ENCODE data around the gene ANO7.

ANO7 gene

GRCh38 chr2:241157841-241158545, 30.5 kb upstream of the ANO7 start:
- DNase-seq (ENCODE audit: low spot score): no peak

DNA sequence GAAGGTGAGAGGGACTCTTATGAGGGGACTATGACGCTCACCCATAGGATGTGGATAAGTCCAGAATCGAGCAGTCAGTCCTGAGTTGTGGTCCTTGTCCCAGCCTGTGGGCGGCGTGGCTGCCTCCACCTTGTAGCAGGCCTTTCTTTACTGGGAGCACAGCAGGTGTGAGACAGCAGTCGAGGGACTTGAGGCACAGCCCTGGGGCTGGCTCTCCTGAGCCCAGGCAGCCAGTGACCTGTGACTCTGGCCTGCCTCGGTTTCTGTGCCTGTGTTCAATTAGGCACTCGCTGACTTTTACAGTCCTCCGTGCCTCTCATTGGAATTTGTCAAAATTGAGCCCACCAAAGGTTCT, 30.0 kb upstream of the ANO7 start:
- DNase-seq (ENCODE audit: low spot score): no peak

DNA sequence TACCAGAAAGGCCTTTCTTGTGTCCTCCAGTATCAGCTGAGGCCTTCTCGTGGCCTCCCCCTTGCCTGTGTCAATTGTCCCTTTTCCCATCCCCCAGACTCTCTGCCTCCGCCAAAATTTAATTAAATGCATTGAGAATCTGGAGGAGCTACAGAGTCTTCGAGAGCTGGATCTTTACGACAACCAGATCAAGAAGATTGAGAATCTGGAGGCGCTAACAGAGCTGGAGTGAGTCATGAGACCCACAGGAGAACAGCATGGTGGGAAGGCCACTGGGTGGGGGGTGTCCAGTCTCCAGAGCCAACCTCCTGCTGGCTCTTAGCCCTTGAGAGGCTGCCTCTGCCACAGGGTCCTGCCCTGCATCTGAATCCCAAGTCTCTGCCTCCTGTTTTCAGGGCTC, 29.4 kb upstream of the ANO7 start:
- no peak for DNase-seq (ENCODE audit: low spot score)

DNA sequence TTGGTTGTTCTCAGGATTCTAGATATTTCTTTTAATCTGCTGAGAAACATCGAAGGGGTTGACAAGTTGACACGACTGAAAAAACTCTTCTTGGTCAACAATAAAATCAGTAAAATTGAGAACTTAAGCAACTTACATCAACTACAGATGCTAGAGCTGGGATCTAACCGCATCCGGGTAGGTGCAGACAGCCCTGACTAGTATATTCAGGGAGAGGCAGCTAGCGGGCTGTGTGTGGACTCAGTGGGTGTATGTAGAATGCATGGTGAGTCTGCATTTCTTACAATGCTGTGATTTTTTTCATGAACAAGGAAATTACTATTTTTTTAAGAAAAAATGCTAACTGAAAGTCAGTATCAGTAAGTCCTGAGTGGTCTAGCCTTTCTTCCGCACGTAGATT, 28.2 kb upstream of the ANO7 start:
- DNase-seq (ENCODE audit: low spot score): no peak

- no peak for DNase-seq (ENCODE audit: low spot score)
Measured at GRCh38 chr2:241161646-241162281, 26.7 kb upstream of the ANO7 start.

- DNase-seq (ENCODE audit: low spot score): no peak
Measured at GRCh38 chr2:241163601-241164118, 24.8 kb upstream of the ANO7 start.

DNA sequence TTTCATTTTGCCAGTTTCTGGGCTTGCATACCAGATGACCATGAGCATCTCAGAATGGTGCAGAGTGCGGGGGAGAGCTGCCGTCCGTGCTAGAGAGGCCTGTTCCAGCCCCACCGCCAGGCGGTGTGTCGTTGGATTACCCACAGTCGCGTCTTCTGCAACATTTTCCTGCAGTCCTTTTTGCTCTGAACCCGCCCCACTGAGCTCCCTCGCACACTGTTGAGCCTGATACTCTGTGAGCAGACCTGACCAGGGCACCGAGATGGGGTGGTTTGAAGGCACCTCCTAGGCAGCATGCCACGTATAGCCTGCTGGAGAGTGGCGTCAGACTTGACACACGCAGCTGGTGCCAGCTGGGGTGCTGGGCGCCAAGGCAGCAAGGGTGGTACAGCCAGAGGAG, 20.1 kb upstream of the ANO7 start:
- DNase-seq (ENCODE audit: low spot score): no peak

GRCh38 chr2:241173557-241173956, 14.9 kb upstream of the ANO7 start:
- no peak for DNase-seq (ENCODE audit: low spot score)

- DNase-seq (ENCODE audit: low spot score): no peak
Measured at GRCh38 chr2:241177526-241178334, 10.7 kb upstream of the ANO7 start.

- no peak for DNase-seq (ENCODE audit: low spot score)
Measured at GRCh38 chr2:241178961-241179360, 9.5 kb upstream of the ANO7 start.

DNA sequence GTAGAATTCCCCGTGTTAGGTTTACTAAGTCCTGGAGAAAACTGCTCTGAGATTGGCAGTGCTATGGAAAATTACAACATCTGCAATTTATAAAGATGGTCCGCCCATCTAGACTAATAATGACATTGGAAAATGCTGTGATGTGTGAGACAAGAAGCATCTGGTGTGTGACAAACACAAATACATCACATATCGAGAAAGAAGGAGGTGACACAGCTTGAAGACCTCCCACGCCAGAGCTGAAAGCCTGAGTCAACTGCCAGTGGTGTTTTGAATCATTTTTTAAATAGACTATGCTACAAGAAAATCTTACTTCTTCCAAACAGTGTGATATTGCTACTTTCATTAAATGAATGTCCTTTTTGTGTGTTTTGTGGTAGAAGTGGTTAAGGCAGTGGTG, 8.6 kb upstream of the ANO7 start:
- no peak for DNase-seq (ENCODE audit: low spot score)

DNA sequence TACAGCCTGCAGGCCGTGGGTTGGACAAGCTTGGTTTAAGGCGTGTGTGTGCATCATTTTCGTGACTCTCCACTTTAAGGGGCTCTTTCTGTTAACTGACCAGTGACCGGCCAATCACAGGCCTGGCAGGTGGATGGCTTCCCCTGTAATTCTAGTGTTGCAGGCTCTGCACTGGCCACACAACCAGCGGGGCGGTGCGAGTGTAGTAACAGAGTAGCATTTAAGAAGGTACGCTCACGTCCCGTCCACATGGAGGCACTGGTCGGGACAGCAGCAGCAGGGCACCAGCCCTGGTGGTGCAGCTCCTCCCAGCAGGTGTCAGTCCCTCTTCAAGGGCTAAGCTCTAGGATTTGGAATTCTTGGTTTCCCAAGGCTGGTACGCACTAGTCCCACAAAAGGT, 8.0 kb upstream of the ANO7 start:
- DNase-seq (ENCODE audit: low spot score): no peak

GRCh38 chr2:241182126-241182525, 6.4 kb upstream of the ANO7 start:
- no peak for DNase-seq (ENCODE audit: low spot score)

- no peak for DNase-seq (ENCODE audit: low spot score)
Measured at GRCh38 chr2:241182531-241183133, 5.8 kb upstream of the ANO7 start.

DNA sequence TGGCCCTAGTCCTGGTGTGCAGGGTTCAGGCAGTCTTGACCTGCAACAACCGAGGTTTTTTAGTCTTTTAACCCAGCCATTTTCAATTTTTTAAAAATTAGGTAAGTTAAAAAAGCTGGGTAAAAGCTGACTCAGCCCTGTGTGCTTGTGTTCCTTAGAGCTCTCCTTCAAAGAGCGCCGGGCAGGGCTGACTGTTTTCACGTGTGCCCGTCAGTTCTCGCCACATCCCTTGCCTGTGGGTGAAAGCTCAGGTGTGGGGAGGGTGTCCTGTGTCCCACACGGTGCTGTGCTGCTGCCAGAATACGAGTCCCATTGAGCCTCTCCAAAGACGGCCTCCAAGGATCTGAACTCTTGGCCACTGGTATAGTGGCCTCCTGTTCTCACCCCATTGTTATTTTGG, 5.3 kb upstream of the ANO7 start:
- no peak for DNase-seq (ENCODE audit: low spot score)

DNA sequence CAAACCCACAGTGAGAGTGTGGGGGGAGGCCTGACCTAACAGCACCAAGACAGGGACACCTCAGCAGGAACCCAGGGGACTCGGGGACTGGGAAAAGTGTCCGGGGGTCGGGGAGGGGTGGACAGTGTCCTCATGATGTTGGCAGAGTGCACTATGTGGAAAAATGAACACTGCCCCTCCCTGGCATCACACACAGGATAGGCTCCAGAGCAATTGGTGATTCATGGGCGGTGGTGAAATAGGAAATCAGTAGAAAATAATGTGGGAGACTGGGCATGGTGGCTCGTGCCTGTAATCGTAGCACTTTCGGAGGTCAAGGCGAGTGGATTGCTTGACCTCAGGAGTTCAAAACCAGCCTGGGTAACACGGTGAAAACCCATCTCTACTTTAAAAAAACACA, 3.6 kb upstream of the ANO7 start:
- no peak for DNase-seq (ENCODE audit: low spot score)

GRCh38 chr2:241185961-241186360, 2.5 kb upstream of the ANO7 start:
- no peak for DNase-seq (ENCODE audit: low spot score)

DNA sequence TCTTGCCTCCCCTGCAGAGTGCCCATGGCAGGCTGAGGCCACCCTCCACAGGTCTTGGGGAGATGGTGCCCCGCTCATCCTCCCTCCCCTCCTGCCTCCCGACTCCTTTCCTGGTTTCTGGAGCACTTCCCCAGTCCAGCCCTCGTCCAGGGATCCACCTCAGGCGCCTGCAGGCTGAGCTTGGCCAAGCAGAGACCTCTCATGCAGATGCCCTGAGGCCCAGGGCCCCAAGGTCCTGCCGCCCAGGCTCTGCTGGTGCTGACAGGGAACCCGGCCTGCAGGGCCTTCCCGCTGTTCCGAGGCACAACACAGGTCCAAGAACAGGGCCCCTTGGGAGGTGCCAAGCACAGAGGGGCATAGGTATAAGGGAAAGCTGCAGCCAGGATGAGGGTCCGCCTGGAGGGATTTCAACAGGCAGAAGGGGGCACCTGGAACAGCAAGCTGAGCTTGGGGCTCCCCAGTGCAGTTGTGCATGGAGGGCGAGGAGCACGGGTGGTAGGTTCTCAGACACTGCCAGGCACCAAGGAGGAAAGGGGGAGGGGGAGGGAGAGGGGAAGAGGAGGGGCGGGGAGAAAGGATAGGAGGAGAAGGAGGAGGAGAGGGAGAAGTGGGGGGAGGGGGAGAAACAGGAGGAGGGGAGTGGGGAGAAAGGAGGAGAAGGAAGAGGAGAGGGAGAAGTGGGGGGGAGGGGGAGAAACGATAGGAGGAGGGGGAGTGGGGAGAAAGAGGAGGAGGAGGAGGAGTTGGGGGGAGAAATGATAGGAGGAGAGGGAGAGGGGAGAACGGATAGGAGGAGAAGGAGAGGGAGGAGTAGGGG, 1.2 kb upstream of the ANO7 start:
- no peak for DNase-seq (ENCODE audit: low spot score)

- no peak for DNase-seq (ENCODE audit: low spot score)
Measured at GRCh38 chr2:241187918-241188234, 601 bp upstream of the ANO7 start.

DNA sequence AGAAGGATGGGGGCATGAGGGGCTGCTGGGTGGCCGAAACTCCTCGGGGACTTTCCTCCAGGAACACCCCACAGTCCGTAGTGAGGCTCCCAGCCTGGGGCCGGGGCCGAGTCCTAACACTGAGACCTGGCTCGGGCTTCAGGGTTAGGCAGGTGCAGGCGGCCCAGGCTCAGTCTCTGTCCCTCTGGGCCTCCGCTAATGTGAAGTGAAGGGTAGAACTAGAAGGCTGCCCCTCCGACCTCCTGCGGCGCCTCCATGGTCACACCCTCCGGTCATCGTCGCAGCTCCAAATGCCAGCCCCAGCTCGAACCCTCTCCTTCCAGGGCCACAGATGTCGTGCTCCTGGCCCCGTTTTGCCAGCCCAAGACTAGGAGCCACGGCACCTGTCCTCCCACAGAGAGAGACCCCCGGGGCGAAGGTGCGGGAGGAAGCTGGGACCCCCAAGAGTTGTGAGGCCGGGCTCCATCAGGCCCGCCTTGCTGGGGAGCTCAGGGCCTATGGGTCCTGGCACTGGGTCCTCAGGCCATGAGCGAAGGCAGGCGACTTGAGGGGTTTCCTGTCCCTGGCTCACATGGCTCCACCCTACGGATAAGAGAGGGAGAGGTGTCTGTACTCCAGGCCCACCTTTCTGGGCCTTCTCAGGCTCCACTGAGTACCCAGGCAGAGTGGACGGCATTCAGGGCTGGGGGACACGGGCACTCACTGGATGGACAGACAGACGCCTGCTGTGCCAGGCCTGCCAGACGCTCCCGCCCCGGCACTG, 797 bp downstream of the ANO7 start:
- DNase-seq (ENCODE audit: low spot score): no peak

GRCh38 chr2:241189856-241190201, 1.4 kb downstream of the ANO7 start:
- DNase-seq (ENCODE audit: low spot score): no peak
